PC-3 (cell line): ENCODE measurements around the gene TMED6. TPM values are rescaled to one million over a fixed set of nuclear protein-coding genes. Genes with fewer than 3 reads are reported as not detected.

Experiments used
- ATAC-seq: fragments of 200-7000 bp; cut with Tn5 transposase; 2 replicates; pipeline ENCODE4 v1.9.1; 2020; ENCODE audit warnings: mild to moderate bottlenecking, moderate library complexity
- BruUV-seq: library from RNA; stranded (reverse); fragments of 400-500 nt; replicated peaks from 2 replicates; lab custom pipeline; 2021; lab: Mats Ljungman, UMichigan
- CTCF ChIA-PET: fragments of 300-600 bp; sonication (Branson Sonifier 250); formaldehyde crosslinking; loops from one replicate; lab custom pipeline; 2022; ENCODE audit warnings: antibody characterized with exemption; lab: Charles Lee
- POLR2A ChIA-PET: fragments of 300-600 bp; sonication (Branson Sonifier 250); formaldehyde crosslinking; loops from one replicate; lab custom pipeline; 2022; ENCODE audit warnings: antibody characterized with exemption; ENCODE audit not compliant: unreplicated experiment; lab: Charles Lee
- DNase-seq: peaks from one replicate; pipeline ENCODE4 v3.0.0-alpha.2; 2015
- H2AFZ ChIP-seq: fragments of 300-600 bp; sonication (generic); 2 replicates; pipeline ENCODE4 v1.6.0; 2016; ENCODE audit warnings: antibody characterized with exemption, low read length
- H3F3A ChIP-seq: fragments of 300-600 bp; sonication (generic); one replicate; pipeline ENCODE4 v1.6.0; 2017; ENCODE audit warnings: antibody characterized with exemption, low read length, control low read depth, mild to moderate bottlenecking; ENCODE audit not compliant: unreplicated experiment
- H3K27ac ChIP-seq: fragments of 300-600 bp; sonication (generic); 2 replicates; pipeline ENCODE4 v1.5.1; 2016; ENCODE audit warnings: mild to moderate bottlenecking, low read length
- H3K27me3 ChIP-seq: fragments of 300-600 bp; sonication (generic); 2 replicates; pipeline ENCODE4 v1.6.1; 2016; ENCODE audit warnings: low read length, mixed read lengths
- H3K36me3 ChIP-seq: fragments of 300-600 bp; sonication (generic); 2 replicates; pipeline ENCODE4 v1.6.1; 2016; ENCODE audit warnings: low read depth, mixed run types, low read length, mixed read lengths
- H3K4me1 ChIP-seq: fragments of 300-600 bp; sonication (generic); 2 replicates; pipeline ENCODE4 v1.5.1; 2016; ENCODE audit warnings: low read length; ENCODE audit not compliant: insufficient read depth
- H3K4me2 ChIP-seq: fragments of 300-600 bp; sonication (generic); 2 replicates; pipeline ENCODE4 v1.6.0; 2016; ENCODE audit warnings: low read length
- H3K4me3 ChIP-seq: fragments of 300-600 bp; sonication (generic); 2 replicates; pipeline ENCODE4 v1.5.1; 2016; ENCODE audit warnings: mild to moderate bottlenecking, low read length, mixed read lengths
- H3K79me2 ChIP-seq: fragments of 300-600 bp; sonication (generic); 2 replicates; pipeline ENCODE4 v1.6.1; 2017; ENCODE audit warnings: low read length, mixed read lengths
- H3K9ac ChIP-seq: fragments of 300-600 bp; sonication (generic); 2 replicates; pipeline ENCODE4 v1.6.0; 2016; ENCODE audit warnings: mild to moderate bottlenecking, low read length
- H3K9me2 ChIP-seq: fragments of 300-600 bp; sonication (generic); replicated peaks from 2 replicates; pipeline ENCODE4 v1.6.1; 2016; ENCODE audit warnings: mixed run types, low read length, mixed read lengths
- H3K9me3 ChIP-seq: fragments of 300-600 bp; sonication (generic); 2 replicates; pipeline ENCODE4 v1.6.1; 2016; ENCODE audit warnings: low read length, mixed read lengths
- H4K20me1 ChIP-seq: fragments of 300-600 bp; sonication (generic); 2 replicates; pipeline ENCODE4 v1.6.1; 2016; ENCODE audit warnings: low read length, mixed read lengths
- CTCF ChIP-seq: fragments of 300-600 bp; sonication (generic); conservative IDR thresholded peaks from 2 replicates; pipeline ENCODE4 v1.5.1; 2017; ENCODE audit warnings: antibody characterized with exemption, low read depth, mild to moderate bottlenecking, low read length
- EZH2 ChIP-seq: fragments of 300-600 bp; sonication (generic); IDR thresholded peaks from one replicate; pipeline ENCODE4 v1.6.1; 2017; ENCODE audit warnings: antibody characterized with exemption, mild to moderate bottlenecking, low read length; ENCODE audit not compliant: unreplicated experiment
- EZH2phosphoT487 ChIP-seq: fragments of 300-600 bp; sonication (generic); IDR thresholded peaks from 2 replicates; pipeline ENCODE4 v1.6.1; 2018; ENCODE audit warnings: mild to moderate bottlenecking, antibody characterized with exemption, low read length, borderline replicate concordance
- intact Hi-C: fragments of 100-400 bp; cut with micrococcal nuclease; formaldehyde crosslinking; loops from 2 replicates; pipeline ENCODE4 v1.9.0; 2023
- total RNA-seq: library from RNA; depleted of rRNA; stranded (reverse); fragments of >200 nt; gene quantifications from 2 replicates; pipeline ENCODE4 v1.2.3, GENCODE V29; 2014

TMED6 gene
- total RNA-seq, 1 experiment from 2014 or later = not detected

GRCh38 chr16:69310653-69311532 lies 40.7 kb downstream of the TMED6 start, which contains the start of gene VPS4A:
TSS of gene VPS4A (plus strand) at chr16:69311350. CDS start at chr16:69311512, 162 bp downstream.
- DNase-seq (peak; percentile 92), ATAC-seq (peak; percentile 95)
- CTCF ChIA-PET = no interaction called here
- no peaks in the 10 kb centered on the region for H4K20me1 ChIP-seq
- peak within 1 kb of the TSS; percentile 20 for H3K27ac ChIP-seq
- no TSS peak for BruUV-seq
- peaks cover 32% of the 10 kb centered on the region for H3K79me2 ChIP-seq
- no peaks in the 10 kb centered on the region for H3F3A ChIP-seq
- POLR2A ChIA-PET = no interaction called here
- peak within 1 kb of the TSS; percentile 68 for H2AFZ ChIP-seq
- H3K4me3 ChIP-seq = peak within 1 kb of the TSS; percentile 95
- TF ChIP-seq EZH2 (no peak), EZH2phosphoT487 (no peak), CTCF (peak; percentile 58)
- H3K4me1 ChIP-seq = no peaks in the 10 kb centered on the region
- H3K4me2 ChIP-seq = peak within 1 kb of the TSS; percentile 86
- H3K9me3 ChIP-seq = no peaks in the 10 kb centered on the region
- H3K36me3 ChIP-seq = no peaks in the 10 kb centered on the region
- no peaks in the 10 kb centered on the region for H3K27me3 ChIP-seq
- no peaks in the 10 kb centered on the region for H3K9me2 ChIP-seq
- intact Hi-C loops = loop anchor here (1.0 kb wide), 1 partner anchor 28 kb away; the partner anchor contains the start of genes COG8 and NIP7
- peak within 1 kb of the TSS; percentile 87 for H3K9ac ChIP-seq

- Histone ChIP-seq H3F3A (no peaks in the 10 kb centered on the region), H3K79me2 (peaks cover 27% of the 10 kb centered on the region), H3K27me3 (no peaks in the 10 kb centered on the region), H3K4me1 (no peaks in the 10 kb centered on the region), H3K9ac (no peak overlapping the region), H2AFZ (no peak overlapping the region), H3K4me2 (no peak overlapping the region), H3K27ac (no peak overlapping the region), H3K4me3 (no peak overlapping the region), H4K20me1 (no peaks in the 10 kb centered on the region), H3K9me2 (no peaks in the 10 kb centered on the region), H3K36me3 (no peaks in the 10 kb centered on the region), H3K9me3 (no peaks in the 10 kb centered on the region)
- no peak for DNase-seq
- no peak for TF ChIP-seq EZH2
- no peak for TF ChIP-seq EZH2phosphoT487
- TF ChIP-seq CTCF = no peak
- ATAC-seq = no peak
- ChIA-PET POLR2A (no interaction called here), CTCF (no interaction called here)
- BruUV-seq = no TSS peak
- intact Hi-C loops = no loop called here
Observed at GRCh38 chr16:69309316-69309715, 42.3 kb downstream of the TMED6 start.

GRCh38 chr16:69307856-69308255 lies 43.7 kb downstream of the TMED6 start:
- Histone ChIP-seq H3K4me3 (no peak overlapping the region), H3K79me2 (peaks cover 13% of the 10 kb centered on the region), H3K9ac (no peak overlapping the region), H3K27ac (no peak overlapping the region), H3K4me2 (no peak overlapping the region), H3K9me2 (no peaks in the 10 kb centered on the region), H3F3A (no peaks in the 10 kb centered on the region), H3K4me1 (no peaks in the 10 kb centered on the region), H3K27me3 (no peaks in the 10 kb centered on the region), H3K36me3 (no peaks in the 10 kb centered on the region), H3K9me3 (no peaks in the 10 kb centered on the region), H4K20me1 (no peaks in the 10 kb centered on the region), H2AFZ (no peak overlapping the region)
- POLR2A ChIA-PET = no interaction called here
- intact Hi-C loops = no loop called here
- no TSS peak for BruUV-seq
- DNase-seq = no peak
- ATAC-seq = no peak
- CTCF ChIA-PET = no interaction called here
- no peak for TF ChIP-seq EZH2phosphoT487
- TF ChIP-seq EZH2 = no peak
- TF ChIP-seq CTCF = no peak
